NB4 (cell line): Measurements from ENCODE around the gene GTF2F1.

Experiments
- CTCF ChIP-seq: IDR thresholded peaks from one replicate; pipeline ENCODE4 v1.5.1; 2012; ENCODE audit warnings: low read depth, low read length
- MAX ChIP-seq: IDR thresholded peaks from 2 replicates; pipeline ENCODE4 v1.6.1; 2011; ENCODE audit warnings: low read depth, low read length
- MYC ChIP-seq: IDR thresholded peaks from 2 replicates; pipeline ENCODE4 v1.6.1; 2011; ENCODE audit warnings: low read depth, low read length
- POLR2A ChIP-seq: IDR thresholded peaks from 2 replicates; pipeline ENCODE4 v1.6.1; 2011; ENCODE audit warnings: mild to moderate bottlenecking; ENCODE audit not compliant: insufficient read length; ENCODE audit errors: extremely low read depth

- TF ChIP-seq CTCF: peak; percentile 58
- 0 out of 2 replicates have a peak, but pooled peaks have one; percentile 16 for TF ChIP-seq MAX
- TF ChIP-seq POLR2A: no peak
- TF ChIP-seq MYC: peak; percentile 60
Measured at GRCh38 chr19:6412447-6413091, 19.6 kb upstream of the GTF2F1 start.
